Measurements from ENCODE around the gene PLA2G12B. TPM values are rescaled to one million over a fixed set of nuclear protein-coding genes. Genes with fewer than 3 reads are reported as not detected.

PLA2G12B gene
- total RNA-seq, 1 experiment from 2014 or later, result not detected

DNA sequence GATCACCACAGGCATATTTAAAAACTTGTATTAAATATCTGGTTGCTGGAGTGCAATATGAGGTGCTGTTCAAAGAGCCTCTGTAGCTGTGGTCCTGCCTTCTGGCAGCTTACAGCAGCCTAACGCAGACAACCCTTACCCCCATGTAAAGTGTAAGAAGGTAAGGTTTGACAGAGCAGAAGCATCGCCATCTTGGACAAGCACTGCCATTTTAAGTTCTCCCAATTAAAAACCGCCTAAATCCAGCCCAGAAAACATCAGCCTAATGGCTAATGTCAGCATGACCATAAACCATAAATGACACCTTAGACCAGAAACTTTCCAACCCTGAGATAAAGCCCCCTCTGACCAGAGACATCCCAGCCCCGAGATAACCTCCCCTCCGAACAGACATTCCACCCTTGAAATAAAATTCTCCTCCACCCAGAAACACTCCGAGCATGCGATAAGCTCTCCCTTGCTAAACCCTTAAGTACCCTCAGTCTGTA is 66.4 kb downstream of the PLA2G12B start:
- Mint-ChIP-seq H3K27me3 (ENCODE audit: insufficient read depth, unreplicated experiment) (no peaks in the 10 kb centered on the region), H3K36me3 (ENCODE audit: insufficient read depth, unreplicated experiment) (peaks cover 24% of the 10 kb centered on the region), H3K4me1 (ENCODE audit: insufficient read depth, unreplicated experiment) (peaks cover 25% of the 10 kb centered on the region), H3K4me3 (ENCODE audit: unreplicated experiment) (no peak overlapping the region), H3K9me3 (ENCODE audit: unreplicated experiment) (no peaks in the 10 kb centered on the region), H3K27ac (ENCODE audit: low read depth, unreplicated experiment) (no peak overlapping the region)
- DNase-seq (ENCODE audit: unreplicated experiment), result no peak
- ChIA-PET CTCF (no interaction called here), POLR2A (interaction anchor here (0.7 to 1.7 kb wide), 8 partner anchors 8 to 553 kb away, joined by 3 to 8 read pairs (median 3); no protein-coding TSS in a partner anchor)
- intact Hi-C loops (cut with micrococcal nuclease), result loop anchor here (10.0 kb wide), 1 partner anchor 157 kb away; no protein-coding TSS in a partner anchor
- no TSS peak for BruUV-seq (replicated peaks)
- TF ChIP-seq, protein P1, sequence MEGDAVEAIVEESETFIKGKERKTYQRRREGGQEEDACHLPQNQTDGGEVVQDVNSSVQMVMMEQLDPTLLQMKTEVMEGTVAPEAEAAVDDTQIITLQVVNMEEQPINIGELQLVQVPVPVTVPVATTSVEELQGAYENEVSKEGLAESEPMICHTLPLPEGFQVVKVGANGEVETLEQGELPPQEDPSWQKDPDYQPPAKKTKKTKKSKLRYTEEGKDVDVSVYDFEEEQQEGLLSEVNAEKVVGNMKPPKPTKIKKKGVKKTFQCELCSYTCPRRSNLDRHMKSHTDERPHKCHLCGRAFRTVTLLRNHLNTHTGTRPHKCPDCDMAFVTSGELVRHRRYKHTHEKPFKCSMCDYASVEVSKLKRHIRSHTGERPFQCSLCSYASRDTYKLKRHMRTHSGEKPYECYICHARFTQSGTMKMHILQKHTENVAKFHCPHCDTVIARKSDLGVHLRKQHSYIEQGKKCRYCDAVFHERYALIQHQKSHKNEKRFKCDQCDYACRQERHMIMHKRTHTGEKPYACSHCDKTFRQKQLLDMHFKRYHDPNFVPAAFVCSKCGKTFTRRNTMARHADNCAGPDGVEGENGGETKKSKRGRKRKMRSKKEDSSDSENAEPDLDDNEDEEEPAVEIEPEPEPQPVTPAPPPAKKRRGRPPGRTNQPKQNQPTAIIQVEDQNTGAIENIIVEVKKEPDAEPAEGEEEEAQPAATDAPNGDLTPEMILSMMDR (IDR thresholded peaks at IDR 0.05; ENCODE audit: unreplicated experiment), result no peak

DNA sequence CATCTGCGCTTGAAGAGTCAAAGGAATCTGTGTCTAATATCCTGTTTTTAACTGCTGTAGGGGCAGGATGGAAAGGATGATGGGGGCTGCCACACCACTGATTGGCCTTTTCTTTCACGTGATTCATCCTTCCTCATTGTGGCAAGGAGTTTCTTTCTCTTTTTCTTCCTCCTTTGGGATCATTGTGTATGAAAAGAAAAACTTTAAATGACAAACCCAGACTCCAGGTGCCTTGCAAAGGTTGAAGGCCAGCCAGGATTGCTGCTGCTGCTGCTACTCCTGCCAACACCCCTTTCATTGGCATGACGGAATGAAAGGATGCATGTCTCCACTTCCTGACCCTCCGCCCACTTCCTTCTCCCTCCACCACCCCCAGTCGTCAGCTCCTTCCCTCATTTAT is 67.6 kb downstream of the PLA2G12B start:
- H3K27me3 Mint-ChIP-seq (ENCODE audit: insufficient read depth, unreplicated experiment), result no peaks in the 10 kb centered on the region
- H3K36me3 Mint-ChIP-seq (ENCODE audit: insufficient read depth, unreplicated experiment), result peaks cover 24% of the 10 kb centered on the region
- DNase-seq (ENCODE audit: unreplicated experiment), result no peak
- no peak overlapping the region for H3K4me3 Mint-ChIP-seq (ENCODE audit: unreplicated experiment)
- BruUV-seq (replicated peaks), result TSS peak; percentile 29
- no peak overlapping the region for H3K27ac Mint-ChIP-seq (ENCODE audit: low read depth, unreplicated experiment)
- no peaks in the 10 kb centered on the region for H3K9me3 Mint-ChIP-seq (ENCODE audit: unreplicated experiment)
- CTCF ChIA-PET, result interaction anchor here (1.3 kb wide), 1 partner anchor 174 kb away, joined by 4 read pairs; no protein-coding TSS in a partner anchor
- TF ChIP-seq, protein P1 (IDR thresholded peaks at IDR 0.05; ENCODE audit: unreplicated experiment), result no peak
- intact Hi-C loops (cut with micrococcal nuclease), result loop anchor here (10.0 kb wide), 1 partner anchor 158 kb away; no protein-coding TSS in a partner anchor
- H3K4me1 Mint-ChIP-seq (ENCODE audit: insufficient read depth, unreplicated experiment), result peaks cover 25% of the 10 kb centered on the region
- POLR2A ChIA-PET, result no interaction called here

DNA sequence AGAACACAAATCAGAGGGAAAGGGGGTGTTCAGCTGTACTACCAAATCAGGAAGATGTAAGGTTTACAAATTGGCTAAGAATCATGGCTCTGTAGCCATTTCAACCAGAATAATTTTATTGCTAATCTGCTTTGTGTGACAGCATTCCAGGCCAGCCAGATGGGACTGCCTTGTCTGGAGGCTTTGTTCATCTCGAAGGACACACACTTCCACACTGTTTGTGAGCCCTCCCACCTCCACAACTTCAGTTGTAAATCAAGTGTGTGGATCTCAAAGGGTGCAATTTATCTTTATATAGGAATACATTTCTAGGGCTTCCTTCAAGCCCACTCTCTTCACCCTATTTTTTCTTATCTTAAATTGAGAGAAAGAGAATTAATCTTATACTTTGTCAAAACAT is 68.0 kb downstream of the PLA2G12B start:
- DNase-seq (ENCODE audit: unreplicated experiment), result no peak
- intact Hi-C loops (cut with micrococcal nuclease), result loop anchor here (10.0 kb wide), 1 partner anchor 158 kb away; no protein-coding TSS in a partner anchor
- H3K36me3 Mint-ChIP-seq (ENCODE audit: insufficient read depth, unreplicated experiment), result peaks cover 24% of the 10 kb centered on the region
- ChIA-PET CTCF (interaction anchor here (1.3 kb wide), 1 partner anchor 175 kb away, joined by 4 read pairs; no protein-coding TSS in a partner anchor), POLR2A (no interaction called here)
- no peaks in the 10 kb centered on the region for H3K27me3 Mint-ChIP-seq (ENCODE audit: insufficient read depth, unreplicated experiment)
- peaks cover 25% of the 10 kb centered on the region for H3K4me1 Mint-ChIP-seq (ENCODE audit: insufficient read depth, unreplicated experiment)
- H3K9me3 Mint-ChIP-seq (ENCODE audit: unreplicated experiment), result no peaks in the 10 kb centered on the region
- BruUV-seq (replicated peaks), result no TSS peak
- H3K27ac Mint-ChIP-seq (ENCODE audit: low read depth, unreplicated experiment), result no peak overlapping the region
- H3K4me3 Mint-ChIP-seq (ENCODE audit: unreplicated experiment), result no peak overlapping the region
- TF ChIP-seq, protein P1 (IDR thresholded peaks at IDR 0.05; ENCODE audit: unreplicated experiment), result no peak

DNA sequence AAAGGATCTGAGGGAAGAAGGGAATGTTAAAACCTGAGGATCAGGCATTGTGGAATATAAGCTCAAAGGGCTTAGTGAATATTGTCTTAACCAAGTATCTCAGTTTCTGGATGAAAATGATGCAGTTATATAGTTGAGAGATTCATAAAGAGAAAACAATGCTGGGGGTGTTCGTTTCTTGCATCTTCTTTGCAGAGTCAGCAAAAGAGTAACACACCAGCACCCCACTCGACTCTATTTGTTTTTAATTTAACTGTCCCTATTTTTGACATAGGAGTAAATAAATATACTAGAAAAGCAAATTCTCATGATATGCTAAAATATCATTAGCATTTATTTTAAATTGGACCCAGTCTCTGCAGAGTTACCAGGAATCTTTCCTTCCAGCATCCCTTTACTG is 68.7 kb downstream of the PLA2G12B start:
- DNase-seq (ENCODE audit: unreplicated experiment), result no peak
- ChIA-PET POLR2A (no interaction called here), CTCF (no interaction called here)
- H3K36me3 Mint-ChIP-seq (ENCODE audit: insufficient read depth, unreplicated experiment), result peaks cover 24% of the 10 kb centered on the region
- no peaks in the 10 kb centered on the region for H3K27me3 Mint-ChIP-seq (ENCODE audit: insufficient read depth, unreplicated experiment)
- TF ChIP-seq, protein P1 (IDR thresholded peaks at IDR 0.05; ENCODE audit: unreplicated experiment), result no peak
- H3K27ac Mint-ChIP-seq (ENCODE audit: low read depth, unreplicated experiment), result no peak overlapping the region
- H3K9me3 Mint-ChIP-seq (ENCODE audit: unreplicated experiment), result no peaks in the 10 kb centered on the region
- H3K4me3 Mint-ChIP-seq (ENCODE audit: unreplicated experiment), result no peak overlapping the region
- no TSS peak for BruUV-seq (replicated peaks)
- intact Hi-C loops (cut with micrococcal nuclease), result loop anchor here (10.0 kb wide), 1 partner anchor 159 kb away; no protein-coding TSS in a partner anchor
- H3K4me1 Mint-ChIP-seq (ENCODE audit: insufficient read depth, unreplicated experiment), result peaks cover 25% of the 10 kb centered on the region

Other genes with a start within 250 kb of the PLA2G12B start
- not detected in 2 replicates for gene OIT3, start 61.1 kb downstream of the PLA2G12B start, total RNA-seq (2022)
- gene P4HA1, start 142.1 kb upstream of the PLA2G12B start, total RNA-seq (2022), result 23.9 and 25.2 TPM in 2 replicates
- 1.7 and 1.8 TPM in 2 replicates for gene NUDT13, start 155.6 kb upstream of the PLA2G12B start, total RNA-seq (2022)
- gene ECD, start 213.2 kb upstream of the PLA2G12B start, total RNA-seq (2022), result 29.9 and 31.5 TPM in 2 replicates
- 22.8 and 27.7 TPM in 2 replicates for gene FAM149B1, start 213.3 kb upstream of the PLA2G12B start, total RNA-seq (2022)